HepG2 (cell line): Measurements from ENCODE around the gene POLRMT. TPM values are rescaled to one million over a fixed set of nuclear protein-coding genes. Genes with fewer than 3 reads are reported as not detected.

Experiments
- AGO2 ChIP-seq: fragments of 200-400 bp; formaldehyde crosslinking; optimal IDR thresholded peaks from 2 replicates; pipeline ENCODE3; 2017; ENCODE audit warnings: mild to moderate bottlenecking, low read depth, low read length, moderate library complexity
- ATF1 ChIP-seq: IDR thresholded peaks from 2 replicates; pipeline ENCODE4 v1.6.1; 2016; ENCODE audit warnings: mild to moderate bottlenecking, control low read depth
- HDAC2 ChIP-seq: sonication (generic); formaldehyde crosslinking; IDR thresholded peaks from 2 replicates; pipeline ENCODE4 v1.4.0; 2020; ENCODE audit warnings: missing genetic modification reagents
- HES4 ChIP-seq: sonication (generic); formaldehyde crosslinking; IDR thresholded peaks from 2 replicates; pipeline ENCODE4 v1.9.0; 2021; ENCODE audit warnings: mild to moderate bottlenecking, missing genetic modification reagents, borderline replicate concordance
- HOXD1 ChIP-seq: sonication (generic); formaldehyde crosslinking; IDR thresholded peaks from 2 replicates; pipeline ENCODE4 v1.5.0; 2020; ENCODE audit warnings: missing genetic modification reagents
- PRDM4 ChIP-seq: sonication (generic); formaldehyde crosslinking; IDR thresholded peaks from 2 replicates; pipeline ENCODE4 v1.9.0; 2021; ENCODE audit warnings: missing genetic modification reagents, borderline replicate concordance
- RNF2 ChIP-seq: fragments of 450-650 bp; conservative IDR thresholded peaks from 2 replicates; pipeline ENCODE4 v1.6.1; 2016; ENCODE audit warnings: low read depth
- SRSF4 ChIP-seq: fragments of 200-400 bp; formaldehyde crosslinking; IDR thresholded peaks from one replicate; pipeline ENCODE4 v1.6.1; 2018; ENCODE audit warnings: mild to moderate bottlenecking, low read depth, low read length, moderate library complexity; ENCODE audit not compliant: poor library complexity, severe bottlenecking
- ZBTB10 ChIP-seq: sonication (generic); formaldehyde crosslinking; IDR thresholded peaks from 2 replicates; pipeline ENCODE4 v1.4.0; 2020; ENCODE audit warnings: missing genetic modification reagents, borderline replicate concordance
- ZBTB25 ChIP-seq: IDR thresholded peaks from 2 replicates; pipeline ENCODE4 v1.6.1; 2018; ENCODE audit warnings: missing genetic modification reagents
- ZNF124 ChIP-seq: sonication (generic); formaldehyde crosslinking; IDR thresholded peaks from 2 replicates; pipeline ENCODE4 v1.4.0; 2020; ENCODE audit warnings: missing genetic modification reagents
- ZNF513 ChIP-seq: sonication (generic); formaldehyde crosslinking; conservative IDR thresholded peaks from 2 replicates; pipeline ENCODE4 v1.5.0; 2020; ENCODE audit warnings: missing genetic modification reagents
- ZNF572 ChIP-seq: sonication (generic); formaldehyde crosslinking; IDR thresholded peaks from 2 replicates; pipeline ENCODE4 v1.5.1; 2020; ENCODE audit warnings: mild to moderate bottlenecking, missing genetic modification reagents
- polyA plus RNA-seq, 8 experiments: library from polyadenylated mRNA; depleted of rRNA in 3 of 8; stranded (reverse) in 7 of 8; unstranded in 1 of 8; fragments of >200 nt; fragmentation: Illumina TruSeq in 4 of 8; extraction: Trizol in 4 of 8; gene quantifications; 2 replicates each; pipeline versions ENCODE4 v1.2.1 to v1.2.3, GENCODE V29; 2011 to 2016; ENCODE audit warnings: low read depth in 4 of 8, missing spikeins in 1 of 8, mixed read lengths in 1 of 8; ENCODE audit not compliant: insufficient read depth in 1 of 8
- total RNA-seq, 5 experiments: library from RNA; depleted of rRNA; stranded (reverse); fragments of >200 nt; fragmentation: Illumina TruSeq; extraction: Trizol; gene quantifications; 2 replicates each; pipeline ENCODE4 v1.2.3, GENCODE V29; 2016; ENCODE audit warnings: low read depth in 1 of 5
- TF ChIP-seq, protein P1 (sequence below): IDR thresholded peaks from 2 replicates; pipeline ENCODE4 v1.6.1; 2016; ENCODE audit warnings: low read depth, borderline replicate concordance
- TF ChIP-seq, protein P2 (sequence below): IDR thresholded peaks from 2 replicates; pipeline ENCODE4 v1.6.1; 2018; ENCODE audit warnings: missing genetic modification reagents, mild to moderate bottlenecking, missing compliant biosample characterization
- TF ChIP-seq, protein P3 (sequence below): sonication (generic); formaldehyde crosslinking; IDR thresholded peaks from 2 replicates; pipeline ENCODE4 v1.8.1; 2023; ENCODE audit warnings: missing genetic modification reagents, mild to moderate bottlenecking, borderline replicate concordance
- TF ChIP-seq, protein P4 (sequence below): sonication (generic); formaldehyde crosslinking; IDR thresholded peaks from 2 replicates; pipeline ENCODE4 v1.5.1; 2020; ENCODE audit warnings: missing genetic modification reagents, mild to moderate bottlenecking, borderline replicate concordance

POLRMT gene
- total and polyA plus RNA-seq, 2 of the 13 experiments (the other 11 are each of a cell fraction or from before 2014, with no cell fraction given) = 78.0 to 101 TPM

DNA sequence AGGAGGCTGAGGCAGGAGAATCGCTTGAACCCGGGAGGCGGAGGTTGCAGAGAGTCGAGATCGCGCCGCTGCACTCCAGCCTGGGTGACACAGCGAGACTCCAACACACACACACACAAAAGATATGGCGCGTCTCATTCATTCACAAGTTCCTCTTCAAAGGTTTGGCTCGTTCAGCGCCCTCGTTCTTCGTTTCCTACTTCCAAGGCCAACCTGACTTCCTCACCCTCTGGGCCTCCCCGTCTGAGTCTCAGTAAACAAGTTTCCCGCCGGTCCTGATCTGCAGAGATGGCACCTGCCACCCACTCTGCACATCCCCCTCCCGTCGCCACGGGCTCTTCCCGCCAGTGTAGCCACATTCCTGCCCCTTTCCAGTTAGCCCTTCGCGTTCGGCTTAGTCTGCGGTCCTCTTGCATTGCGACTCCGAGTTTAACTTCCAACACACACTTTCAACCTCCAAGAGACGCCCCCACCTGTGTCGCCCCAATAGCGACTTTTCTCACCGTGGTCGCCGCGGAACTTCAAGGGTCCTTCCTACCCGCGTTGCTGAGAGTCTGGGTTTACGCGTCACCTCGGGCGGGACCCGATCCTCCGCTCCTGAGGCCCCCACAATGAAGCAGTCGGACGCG is 62.3 kb downstream of the POLRMT start (continued):
- TF ChIP-seq PRDM4 (CRISPR knock-in tag) (no peak), ZNF572 (CRISPR knock-in tag) (0 out of 2 replicates have a peak, but pooled peaks have one; percentile 59), HES4 (no peak), ZBTB25 (CRISPR knock-in tag) (no peak), SRSF4 (no peak), ZBTB10 (0 out of 2 replicates have a peak, but pooled peaks have one; percentile 52), AGO2 (no peak), ATF1 (CRISPR knock-in tag) (no peak), HDAC2 (peak; percentile 72), RNF2 (0 out of 2 replicates have a peak, but pooled peaks have one; percentile 33), HOXD1 (CRISPR knock-in tag) (no peak), ZNF513 (CRISPR knock-in tag) (no peak), ZNF124 (CRISPR knock-in tag) (no peak)
- TF ChIP-seq, protein P1, sequence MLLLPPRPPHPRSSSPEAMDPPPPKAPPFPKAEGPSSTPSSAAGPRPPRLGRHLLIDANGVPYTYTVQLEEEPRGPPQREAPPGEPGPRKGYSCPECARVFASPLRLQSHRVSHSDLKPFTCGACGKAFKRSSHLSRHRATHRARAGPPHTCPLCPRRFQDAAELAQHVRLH (CRISPR knock-in tag) = no peak
- TF ChIP-seq, protein P2, sequence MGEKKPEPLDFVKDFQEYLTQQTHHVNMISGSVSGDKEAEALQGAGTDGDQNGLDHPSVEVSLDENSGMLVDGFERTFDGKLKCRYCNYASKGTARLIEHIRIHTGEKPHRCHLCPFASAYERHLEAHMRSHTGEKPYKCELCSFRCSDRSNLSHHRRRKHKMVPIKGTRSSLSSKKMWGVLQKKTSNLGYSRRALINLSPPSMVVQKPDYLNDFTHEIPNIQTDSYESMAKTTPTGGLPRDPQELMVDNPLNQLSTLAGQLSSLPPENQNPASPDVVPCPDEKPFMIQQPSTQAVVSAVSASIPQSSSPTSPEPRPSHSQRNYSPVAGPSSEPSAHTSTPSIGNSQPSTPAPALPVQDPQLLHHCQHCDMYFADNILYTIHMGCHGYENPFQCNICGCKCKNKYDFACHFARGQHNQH (CRISPR knock-in tag) = 0 out of 2 replicates have a peak, but pooled peaks have one; percentile 31
- TF ChIP-seq, protein P3, sequence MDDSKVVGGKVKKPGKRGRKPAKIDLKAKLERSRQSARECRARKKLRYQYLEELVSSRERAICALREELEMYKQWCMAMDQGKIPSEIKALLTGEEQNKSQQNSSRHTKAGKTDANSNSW (CRISPR knock-in tag) = no peak
- TF ChIP-seq, protein P4, sequence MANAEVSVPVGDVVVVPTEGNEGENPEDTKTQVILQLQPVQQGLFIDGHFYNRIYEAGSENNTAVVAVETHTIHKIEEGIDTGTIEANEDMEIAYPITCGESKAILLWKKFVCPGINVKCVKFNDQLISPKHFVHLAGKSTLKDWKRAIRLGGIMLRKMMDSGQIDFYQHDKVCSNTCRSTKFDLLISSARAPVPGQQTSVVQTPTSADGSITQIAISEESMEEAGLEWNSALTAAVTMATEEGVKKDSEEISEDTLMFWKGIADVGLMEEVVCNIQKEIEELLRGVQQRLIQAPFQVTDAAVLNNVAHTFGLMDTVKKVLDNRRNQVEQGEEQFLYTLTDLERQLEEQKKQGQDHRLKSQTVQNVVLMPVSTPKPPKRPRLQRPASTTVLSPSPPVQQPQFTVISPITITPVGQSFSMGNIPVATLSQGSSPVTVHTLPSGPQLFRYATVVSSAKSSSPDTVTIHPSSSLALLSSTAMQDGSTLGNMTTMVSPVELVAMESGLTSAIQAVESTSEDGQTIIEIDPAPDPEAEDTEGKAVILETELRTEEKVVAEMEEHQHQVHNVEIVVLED (CRISPR knock-in tag) = peak; percentile 19; the same call in 1 of the 2 replicates
